ENCODE measurements around the gene PSMA2.

PSMA2 gene

DNA sequence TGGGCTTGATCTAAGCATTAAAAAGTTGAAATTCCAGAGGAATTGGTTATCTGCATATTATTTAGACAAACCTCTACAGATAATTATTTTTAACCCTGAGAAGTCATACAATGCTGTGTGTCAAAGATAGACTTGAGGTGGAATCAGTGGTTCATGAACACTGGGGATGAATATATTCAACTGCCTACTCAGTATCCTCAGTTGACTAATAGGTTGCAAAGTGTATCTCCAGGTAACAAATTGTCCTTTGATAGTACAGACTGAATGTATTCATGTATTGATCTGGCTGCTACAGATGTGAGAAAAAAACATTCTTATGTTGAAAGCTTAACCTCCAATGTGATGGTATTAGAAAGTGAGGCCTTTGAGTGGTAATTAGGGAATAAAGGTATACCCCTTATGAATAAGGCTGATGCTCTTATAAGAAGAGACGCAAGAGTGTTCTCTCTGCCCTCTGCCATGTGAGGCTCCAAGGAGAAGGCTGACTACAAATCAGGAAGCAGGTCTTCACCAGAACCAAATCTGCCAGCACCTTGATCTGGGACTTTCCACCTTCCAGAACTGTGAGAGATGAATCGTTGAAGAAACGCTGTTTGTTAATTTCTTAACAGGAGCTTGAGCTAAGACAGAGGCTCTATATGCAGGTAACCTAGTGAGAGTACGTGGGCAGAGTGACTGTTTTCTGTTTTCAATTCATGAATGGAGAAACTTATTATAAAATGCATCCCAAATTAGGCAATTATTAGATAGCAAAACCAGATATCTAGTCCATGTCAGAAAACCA, 7.7 kb upstream of the PSMA2 start:
- no peak for DNase-seq

DNA sequence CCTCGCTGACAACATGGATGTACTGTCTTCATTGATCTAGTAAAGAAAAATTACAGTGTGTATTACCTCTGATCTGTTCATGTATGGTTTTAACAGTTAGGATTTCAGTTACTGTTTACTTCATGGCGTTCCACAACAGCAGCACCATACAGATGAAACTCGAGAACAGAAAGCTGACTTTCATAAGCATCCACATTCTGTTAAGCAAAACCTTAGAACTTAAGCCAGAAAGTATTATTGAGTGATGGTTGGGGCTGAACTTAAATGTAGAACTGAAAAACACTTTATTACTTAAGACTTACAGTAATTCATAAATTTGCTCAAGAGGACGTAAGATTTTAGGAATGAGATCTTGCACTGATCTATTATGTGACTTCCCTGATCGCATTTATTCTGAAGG, 3.9 kb upstream of the PSMA2 start:
- no peak for DNase-seq

GRCh38 chr7:42934291-42934690, 2.3 kb upstream of the PSMA2 start:
- no peak for DNase-seq

- DNase-seq, result peak; percentile 35
Measured at GRCh38 chr7:42932811-42933591, 1.0 kb upstream of the PSMA2 start.

DNA sequence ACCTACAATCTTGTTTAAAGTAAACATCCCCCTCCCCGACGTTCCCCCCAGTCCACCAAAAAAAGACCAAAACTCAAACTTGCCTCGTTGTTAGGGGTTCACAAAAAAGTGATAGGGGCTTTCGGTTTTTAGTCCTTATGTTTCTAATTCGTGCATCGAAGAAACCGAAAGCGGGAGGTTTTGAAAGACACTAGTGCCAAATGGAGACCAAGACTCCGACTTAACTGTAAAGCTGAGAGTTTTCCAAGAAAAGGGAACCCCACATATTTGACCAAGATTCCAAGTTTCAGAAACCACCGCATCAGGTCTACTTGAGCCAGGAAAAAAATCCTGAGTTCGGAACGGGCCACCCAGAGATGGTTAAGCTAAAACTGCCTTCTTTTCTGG, 534 bp downstream of the PSMA2 start:
- DNase-seq, result no peak

GRCh38 chr7:42930889-42931288, 1.1 kb downstream of the PSMA2 start:
- DNase-seq, result no peak

- DNase-seq, result no peak
Measured at GRCh38 chr7:42929449-42929848, 2.5 kb downstream of the PSMA2 start.

GRCh38 chr7:42928754-42929153, 3.2 kb downstream of the PSMA2 start:
- DNase-seq, result no peak

DNA sequence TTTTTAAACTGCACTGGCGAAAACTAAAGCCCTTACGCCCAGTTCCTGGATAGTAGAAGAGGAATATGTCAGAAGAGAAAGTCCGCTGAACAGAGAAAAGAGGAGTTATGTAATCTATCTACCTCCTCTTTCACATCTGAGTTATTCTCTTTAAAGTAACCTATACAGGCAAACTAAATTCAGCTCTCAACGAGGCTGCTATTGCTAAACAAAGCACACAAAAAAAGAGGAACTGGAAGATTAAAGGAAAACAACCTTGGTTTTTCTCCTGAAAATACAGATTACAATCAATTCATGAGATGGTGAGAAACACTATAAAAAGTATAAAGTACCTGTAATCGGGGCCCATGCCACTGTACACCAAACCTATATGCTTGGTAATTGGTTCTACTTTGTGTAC, 5.8 kb downstream of the PSMA2 start:
- no peak for DNase-seq

- no peak for DNase-seq
Measured at GRCh38 chr7:42925630-42926029, 6.3 kb downstream of the PSMA2 start.

DNA sequence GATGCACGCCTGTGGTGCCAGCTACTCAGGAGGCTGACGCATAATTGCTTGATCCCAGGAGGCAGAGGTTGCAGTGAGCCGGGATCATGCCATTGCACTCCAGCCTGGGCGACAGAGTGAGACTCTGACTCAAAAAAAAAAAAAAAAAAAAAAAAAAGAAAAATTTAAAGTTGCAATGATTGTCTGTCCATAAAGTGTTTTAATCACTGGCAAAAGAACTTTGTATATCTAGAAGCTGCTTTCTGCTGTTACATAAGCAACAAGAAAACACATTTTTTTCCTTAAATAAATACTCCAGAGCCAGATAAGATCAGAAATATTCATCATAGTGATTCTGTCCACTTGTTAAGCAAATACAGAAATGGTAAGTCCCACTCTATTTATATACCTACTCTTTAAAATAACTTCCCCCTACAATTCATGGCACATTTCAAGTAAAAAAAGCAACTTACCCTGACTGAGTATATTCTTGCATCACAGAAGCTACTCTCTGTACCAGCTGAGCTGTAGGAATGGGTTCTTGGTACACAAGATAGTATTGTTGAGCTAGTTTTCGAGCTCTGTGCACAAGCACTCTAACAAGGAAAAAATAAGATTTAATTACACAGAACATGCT, 7.6 kb downstream of the PSMA2 start:
- DNase-seq, result no peak

DNA sequence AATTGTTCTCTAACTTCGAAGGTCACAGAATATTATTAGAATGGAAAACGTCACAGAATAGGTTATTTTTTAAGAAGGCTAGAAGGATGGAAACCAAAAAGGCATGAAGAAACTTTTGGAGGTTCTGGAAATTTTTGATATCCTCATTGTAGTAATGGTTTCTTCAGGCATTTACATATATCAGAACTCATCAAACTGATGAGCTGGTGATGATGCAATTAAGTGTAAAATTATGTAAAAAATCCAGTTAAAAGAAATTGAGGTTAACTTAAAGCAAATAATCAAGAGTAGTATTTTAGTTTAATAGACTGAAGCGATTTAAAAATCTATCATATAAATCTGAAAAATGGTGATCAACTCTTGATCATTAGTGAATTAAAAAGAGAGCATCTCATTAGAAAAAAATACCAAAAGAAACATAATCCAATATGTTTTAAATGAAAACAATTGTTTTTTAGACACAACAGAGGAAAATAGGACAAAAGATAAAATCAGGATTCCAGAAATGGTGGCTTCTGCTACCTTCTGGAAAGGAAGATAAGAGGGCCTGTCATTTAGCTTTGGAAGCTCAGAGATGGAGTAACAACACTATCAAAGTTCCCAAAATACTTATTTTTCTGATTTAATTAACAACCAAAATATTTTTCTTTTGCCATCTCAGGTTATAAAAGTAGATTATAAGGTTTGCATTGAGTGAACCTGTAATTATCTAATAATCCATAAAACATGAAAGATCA, 9.8 kb downstream of the PSMA2 start:
- no peak for DNase-seq

GRCh38 chr7:42915356-42915755, 16.6 kb downstream of the PSMA2 start:
- DNase-seq, result no peak

DNA sequence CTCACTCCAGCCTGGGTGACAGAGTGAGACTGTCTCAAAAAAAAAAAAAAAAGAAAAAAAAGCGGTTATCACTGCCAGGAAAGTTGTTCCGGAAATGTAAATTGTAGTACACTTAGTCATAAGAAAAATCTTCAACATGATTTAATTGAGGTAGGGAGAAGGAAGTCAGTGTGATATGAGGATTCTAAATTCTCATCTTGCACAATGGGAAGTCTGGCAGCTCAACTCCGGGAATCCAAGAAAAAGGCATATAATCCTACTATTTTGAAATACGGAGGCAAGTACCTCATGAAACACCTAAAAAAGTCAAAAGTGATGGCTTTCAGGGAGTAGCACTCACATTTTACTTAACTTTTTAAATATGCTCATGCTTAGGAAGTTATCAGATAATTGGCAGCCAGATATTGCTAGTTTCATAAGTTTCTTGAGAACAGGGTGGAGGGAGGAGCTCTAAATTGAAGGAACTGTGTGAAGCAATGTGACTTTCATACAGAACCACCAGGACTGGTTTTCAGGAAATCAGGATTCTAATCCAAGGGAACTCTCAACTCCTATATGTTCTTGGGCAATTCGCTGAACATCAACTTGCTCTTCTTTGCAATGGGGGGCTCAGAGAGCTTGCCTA, 17.4 kb downstream of the PSMA2 start:
- DNase-seq, result no peak

- DNase-seq, result no peak
Measured at GRCh38 chr7:42914009-42914408, 18.0 kb downstream of the PSMA2 start.

DNA sequence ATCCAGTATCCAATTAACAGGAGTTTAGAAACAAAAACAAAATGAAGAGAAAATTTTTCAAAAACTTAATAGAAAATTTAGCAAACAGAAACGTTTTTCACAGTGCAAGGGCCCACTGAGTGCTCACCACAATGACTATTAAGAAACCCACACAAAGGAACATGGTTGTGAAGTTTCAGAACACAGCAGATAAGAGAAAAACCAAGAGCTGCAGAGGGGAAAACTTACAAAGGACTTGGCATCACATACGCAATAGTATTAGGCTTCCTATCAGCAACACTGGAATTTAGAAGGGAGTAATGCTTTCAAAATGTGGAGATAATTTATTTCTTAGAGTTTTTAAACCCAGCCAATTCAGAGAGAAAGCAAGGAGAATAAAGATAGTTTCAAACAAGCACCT, 18.4 kb downstream of the PSMA2 start:
- DNase-seq, result no peak

- peak; percentile 94 for DNase-seq
Measured at GRCh38 chr7:42911454-42912447, 20.2 kb downstream of the PSMA2 start, which contains the start of gene C7orf25. TSS of gene C7orf25 (minus strand) at chr7:42912070. CDS start at chr7:42910900, 1,170 bp downstream.

- no peak for DNase-seq
Measured at GRCh38 chr7:42910306-42910705, 21.7 kb downstream of the PSMA2 start.

GRCh38 chr7:42907316-42907715, 24.7 kb downstream of the PSMA2 start:
- DNase-seq, result no peak

- DNase-seq, result no peak
Measured at GRCh38 chr7:42906181-42906580, 25.8 kb downstream of the PSMA2 start.

- DNase-seq, result no peak
Measured at GRCh38 chr7:42902331-42902730, 29.6 kb downstream of the PSMA2 start.

All from NCI-H2171 treated with DMSO at 0.1 percent for 48 hours (cell line).